ENCODE results near the gene COL6A3. TPM values are rescaled to one million over a fixed set of nuclear protein-coding genes. Genes with fewer than 3 reads are reported as not detected.

The COL6A3 gene
- total and polyA plus RNA-seq, 9 of the 15 experiments (the other 6 are each of a cell fraction or from before 2014, with no cell fraction given): 0.07 to 4.1 (median 1.5) TPM

DNA sequence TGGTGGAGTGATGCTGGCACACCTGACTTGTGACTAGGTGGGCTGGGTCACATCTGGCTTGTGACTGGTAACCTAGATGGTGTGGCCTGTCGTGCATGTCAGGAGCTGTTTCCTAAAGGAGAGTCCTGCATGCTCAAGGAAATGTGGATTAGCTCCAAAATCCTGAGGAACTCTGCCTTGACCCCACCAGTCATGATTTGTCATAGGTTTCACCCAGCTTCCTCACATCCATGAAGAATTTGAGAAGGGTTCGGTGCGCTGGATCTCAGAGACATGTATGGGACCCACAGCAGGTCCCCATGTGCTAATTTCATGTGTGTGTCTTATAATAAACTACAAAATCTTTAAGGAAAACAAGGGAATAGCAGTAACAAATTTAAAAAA lies 107.2 kb downstream of the COL6A3 start (continued):
- TF ChIP-seq, protein P1, sequence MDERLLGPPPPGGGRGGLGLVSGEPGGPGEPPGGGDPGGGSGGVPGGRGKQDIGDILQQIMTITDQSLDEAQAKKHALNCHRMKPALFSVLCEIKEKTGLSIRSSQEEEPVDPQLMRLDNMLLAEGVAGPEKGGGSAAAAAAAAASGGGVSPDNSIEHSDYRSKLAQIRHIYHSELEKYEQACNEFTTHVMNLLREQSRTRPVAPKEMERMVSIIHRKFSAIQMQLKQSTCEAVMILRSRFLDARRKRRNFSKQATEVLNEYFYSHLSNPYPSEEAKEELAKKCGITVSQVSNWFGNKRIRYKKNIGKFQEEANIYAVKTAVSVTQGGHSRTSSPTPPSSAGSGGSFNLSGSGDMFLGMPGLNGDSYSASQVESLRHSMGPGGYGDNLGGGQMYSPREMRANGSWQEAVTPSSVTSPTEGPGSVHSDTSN (CRISPR knock-in tag; IDR thresholded peaks at IDR 0.05; ENCODE audit: low read depth): no peak
- TF ChIP-seq, protein P1 (tag; conservative IDR thresholded peaks at IDR 0.05; ENCODE audit: low read depth): no peak

DNA sequence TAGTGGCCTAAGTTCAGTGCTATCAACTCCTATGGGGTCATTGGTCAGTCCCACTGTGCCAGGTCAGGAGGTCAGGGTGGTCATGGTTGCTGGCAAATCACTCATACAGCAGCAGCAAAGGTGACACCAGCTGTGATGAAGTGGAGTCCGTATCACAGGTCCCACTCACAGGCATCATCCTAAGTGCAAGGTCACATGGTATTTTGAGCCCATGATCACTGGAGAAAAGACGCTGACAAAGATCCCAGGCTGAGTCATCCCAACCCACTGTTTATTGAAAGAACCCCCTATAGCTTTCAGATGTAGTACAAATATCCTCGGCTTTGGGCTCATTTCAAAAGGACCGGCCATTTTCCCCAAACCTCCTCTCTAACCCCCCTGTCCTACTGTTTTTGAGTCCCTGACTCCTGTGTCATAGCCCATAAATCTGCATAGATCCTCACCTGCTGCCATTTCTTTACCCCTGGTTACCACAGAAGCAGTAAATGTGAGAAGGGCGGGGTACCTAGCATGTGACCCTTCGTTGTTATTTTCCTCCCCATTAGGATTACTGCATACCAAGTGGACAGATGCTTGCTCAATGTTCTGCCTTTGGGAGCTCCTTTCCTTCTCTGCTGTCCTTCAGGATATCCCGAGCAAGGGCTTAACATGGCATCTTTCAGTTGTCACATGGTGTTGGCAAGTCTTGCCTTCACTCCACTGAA lies 107.7 kb downstream of the COL6A3 start:
- ChIA-PET CTCF (ENCODE audit: low intra/inter-chr PET ratio) (interaction anchor here (0.5 kb wide), 1 partner anchor 107 kb away, joined by 3 read pairs; no protein-coding TSS in a partner anchor), POLR2A (no interaction called here)
- no peaks in the 10 kb centered on the region for H3K9me3 ChIP-seq (replicated peaks; ENCODE audit: control insufficient read depth, insufficient read depth, low read depth, low read length)
- H2AFZ ChIP-seq (ENCODE audit: low read depth, low read length): no peak overlapping the region
- 0% methylated on average over 6 of the region's 7 CpGs for WGBS (ENCODE audit: insufficient coverage, low coverage, missing lambda C conversion rate)
- no peak overlapping the region for H3K9ac ChIP-seq (ENCODE audit: insufficient read depth in 1 of 2, low read depth in 2 of 2, low read length in 2 of 2)
- H3K27me3 ChIP-seq (ENCODE audit: control insufficient read depth in 2 of 2, insufficient read depth in 2 of 2, low read length in 2 of 2): peaks cover 0 to 11% of the 10 kb centered on the region in 2 experiments; a peak in 2 of 5 replicates
- no peaks in the 10 kb centered on the region for H3K36me3 ChIP-seq (ENCODE audit: control insufficient read depth, insufficient read depth, low read length)
- intact Hi-C loops (cut with micrococcal nuclease) (no loop called here), in situ Hi-C loops (cut with MboI) (no loop called here)
- DNase-seq (ENCODE audit: extremely low read depth in 1 of 4, low spot score in 3 of 4) (no peak), FAIRE-seq (no peak), ATAC-seq (no peak)
- H3K79me2 ChIP-seq (ENCODE audit: control insufficient read depth, insufficient read depth, low read length): no peaks in the 10 kb centered on the region
- no peak overlapping the region for H3K27ac ChIP-seq (ENCODE audit: extremely low read depth, low read depth, low read length)
- no peak overlapping the region for H3K4me3 ChIP-seq
- H3K9me1 ChIP-seq (ENCODE audit: control insufficient read depth, insufficient read depth, low read length): no peaks in the 10 kb centered on the region
- no peaks in the 10 kb centered on the region for H4K20me1 ChIP-seq (replicated peaks; ENCODE audit: control insufficient read depth, insufficient read depth, low read length)
- BruUV-seq (replicated peaks): no TSS peak
- H3K4me2 ChIP-seq (ENCODE audit: insufficient read depth, low read length): no peak overlapping the region
- H3K4me1 ChIP-seq (replicated peaks in 1 of 2; ENCODE audit: control insufficient read depth in 2 of 2, insufficient read depth in 2 of 2, low read length in 2 of 2): no peaks in the 10 kb centered on the region
- no peak for TF ChIP-seq HEY1 (CRISPR knock-in tag; IDR thresholded peaks at IDR 0.05; ENCODE audit: borderline replicate concordance)
- no peak for TF ChIP-seq RUNX1 (IDR thresholded peaks at IDR 0.05; ENCODE audit: low read depth)
- TF ChIP-seq COPS2 (conservative IDR thresholded peaks at IDR 0.05): no peak
- no peak for TF ChIP-seq SRF (CRISPR knock-in tag; IDR thresholded peaks at IDR 0.05)
- no peak for TF ChIP-seq RBM34 (IDR thresholded peaks at IDR 0.05; ENCODE audit: borderline replicate concordance, insufficient read depth, low read length)
- no peak for TF ChIP-seq BRD9 (IDR thresholded peaks at IDR 0.05; ENCODE audit: low read depth, partially characterized antibody)
- TF ChIP-seq XRCC5 (IDR thresholded peaks at IDR 0.05; ENCODE audit: low read depth, low read length): no peak
- TF ChIP-seq CHD2 (IDR thresholded peaks at IDR 0.05; ENCODE audit: low read depth, low read length): no peak
- TF ChIP-seq IRF2 (CRISPR knock-in tag; IDR thresholded peaks at IDR 0.05): no peak
- no peak for TF ChIP-seq SIRT6 (IDR thresholded peaks at IDR 0.05; ENCODE audit: low read depth, low read length)

Data from K562 (cell line).